ENCODE results near the gene SLC30A7.

DNA sequence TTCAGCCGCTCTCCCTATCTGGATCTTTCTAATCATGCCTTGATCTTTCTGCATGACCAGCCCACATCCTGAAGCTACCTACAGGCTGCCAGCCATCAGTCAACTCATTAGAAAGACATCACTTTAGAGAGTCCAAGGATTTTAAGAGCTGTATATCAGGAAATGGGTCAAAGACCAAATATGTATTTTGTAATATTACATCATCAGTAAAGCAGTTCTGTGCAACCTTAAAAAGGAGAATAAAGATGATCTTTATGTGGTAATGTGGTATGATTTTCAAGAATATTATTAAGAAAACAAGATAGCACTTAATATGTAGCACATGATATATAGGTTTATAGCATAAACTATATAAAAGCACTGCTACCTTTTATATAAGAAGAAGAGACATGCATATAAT, 47.6 kb downstream of the SLC30A7 start:
- TF ChIP-seq ZC3H10 (CRISPR knock-in tag; IDR thresholded peaks at IDR 0.05) (no peak), ZFP3 (CRISPR knock-in tag; IDR thresholded peaks at IDR 0.05) (no peak), ZFP30 (CRISPR knock-in tag; IDR thresholded peaks at IDR 0.05) (no peak), ARNTL (CRISPR knock-in tag; IDR thresholded peaks at IDR 0.05; ENCODE audit: borderline replicate concordance, low read depth) (no peak), RARB (CRISPR knock-in tag; IDR thresholded peaks at IDR 0.05) (no peak), PPARA (CRISPR knock-in tag; IDR thresholded peaks at IDR 0.05; ENCODE audit: borderline replicate concordance) (no peak), SNAI2 (CRISPR knock-in tag; IDR thresholded peaks at IDR 0.05) (no peak), ZNF565 (CRISPR knock-in tag; conservative IDR thresholded peaks at IDR 0.05; ENCODE audit: low read depth) (no peak)
- TF ChIP-seq, protein P1, sequence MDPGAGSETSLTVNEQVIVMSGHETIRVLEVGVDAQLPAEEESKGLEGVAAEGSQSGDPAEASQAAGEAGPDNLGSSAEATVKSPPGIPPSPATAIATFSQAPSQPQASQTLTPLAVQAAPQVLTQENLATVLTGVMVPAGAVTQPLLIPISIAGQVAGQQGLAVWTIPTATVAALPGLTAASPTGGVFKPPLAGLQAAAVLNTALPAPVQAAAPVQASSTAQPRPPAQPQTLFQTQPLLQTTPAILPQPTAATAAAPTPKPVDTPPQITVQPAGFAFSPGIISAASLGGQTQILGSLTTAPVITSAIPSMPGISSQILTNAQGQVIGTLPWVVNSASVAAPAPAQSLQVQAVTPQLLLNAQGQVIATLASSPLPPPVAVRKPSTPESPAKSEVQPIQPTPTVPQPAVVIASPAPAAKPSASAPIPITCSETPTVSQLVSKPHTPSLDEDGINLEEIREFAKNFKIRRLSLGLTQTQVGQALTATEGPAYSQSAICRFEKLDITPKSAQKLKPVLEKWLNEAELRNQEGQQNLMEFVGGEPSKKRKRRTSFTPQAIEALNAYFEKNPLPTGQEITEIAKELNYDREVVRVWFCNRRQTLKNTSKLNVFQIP (CRISPR knock-in tag; IDR thresholded peaks at IDR 0.05; ENCODE audit: borderline replicate concordance, low read depth) = no peak
- TF ChIP-seq, protein P2, sequence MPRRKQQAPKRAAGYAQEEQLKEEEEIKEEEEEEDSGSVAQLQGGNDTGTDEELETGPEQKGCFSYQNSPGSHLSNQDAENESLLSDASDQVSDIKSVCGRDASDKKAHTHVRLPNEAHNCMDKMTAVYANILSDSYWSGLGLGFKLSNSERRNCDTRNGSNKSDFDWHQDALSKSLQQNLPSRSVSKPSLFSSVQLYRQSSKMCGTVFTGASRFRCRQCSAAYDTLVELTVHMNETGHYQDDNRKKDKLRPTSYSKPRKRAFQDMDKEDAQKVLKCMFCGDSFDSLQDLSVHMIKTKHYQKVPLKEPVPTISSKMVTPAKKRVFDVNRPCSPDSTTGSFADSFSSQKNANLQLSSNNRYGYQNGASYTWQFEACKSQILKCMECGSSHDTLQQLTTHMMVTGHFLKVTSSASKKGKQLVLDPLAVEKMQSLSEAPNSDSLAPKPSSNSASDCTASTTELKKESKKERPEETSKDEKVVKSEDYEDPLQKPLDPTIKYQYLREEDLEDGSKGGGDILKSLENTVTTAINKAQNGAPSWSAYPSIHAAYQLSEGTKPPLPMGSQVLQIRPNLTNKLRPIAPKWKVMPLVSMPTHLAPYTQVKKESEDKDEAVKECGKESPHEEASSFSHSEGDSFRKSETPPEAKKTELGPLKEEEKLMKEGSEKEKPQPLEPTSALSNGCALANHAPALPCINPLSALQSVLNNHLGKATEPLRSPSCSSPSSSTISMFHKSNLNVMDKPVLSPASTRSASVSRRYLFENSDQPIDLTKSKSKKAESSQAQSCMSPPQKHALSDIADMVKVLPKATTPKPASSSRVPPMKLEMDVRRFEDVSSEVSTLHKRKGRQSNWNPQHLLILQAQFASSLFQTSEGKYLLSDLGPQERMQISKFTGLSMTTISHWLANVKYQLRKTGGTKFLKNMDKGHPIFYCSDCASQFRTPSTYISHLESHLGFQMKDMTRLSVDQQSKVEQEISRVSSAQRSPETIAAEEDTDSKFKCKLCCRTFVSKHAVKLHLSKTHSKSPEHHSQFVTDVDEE (CRISPR knock-in tag; IDR thresholded peaks at IDR 0.05) = no peak
